ENCODE data around the gene HDAC8.

DNA sequence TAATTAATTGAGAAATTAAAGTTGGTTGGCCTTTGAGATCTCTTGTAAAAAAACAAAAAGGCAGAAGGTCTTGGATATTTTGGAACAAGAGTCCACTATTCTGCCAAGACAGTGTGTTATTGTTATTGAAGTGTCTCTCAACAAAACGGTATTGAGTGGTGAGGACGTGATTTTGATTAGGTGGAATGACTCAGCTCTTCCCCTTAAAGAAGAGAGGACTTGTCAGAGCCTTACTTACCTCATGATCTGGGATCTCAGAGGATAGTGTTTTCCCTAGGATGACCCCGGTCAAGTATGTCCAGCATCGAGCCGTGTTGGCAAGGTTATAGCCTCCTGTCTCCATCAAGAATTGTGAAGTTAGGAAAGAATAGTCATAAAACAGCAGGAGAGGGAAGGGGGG lies 110.9 kb downstream of the HDAC8 start:
- TF ChIP-seq, protein P1, sequence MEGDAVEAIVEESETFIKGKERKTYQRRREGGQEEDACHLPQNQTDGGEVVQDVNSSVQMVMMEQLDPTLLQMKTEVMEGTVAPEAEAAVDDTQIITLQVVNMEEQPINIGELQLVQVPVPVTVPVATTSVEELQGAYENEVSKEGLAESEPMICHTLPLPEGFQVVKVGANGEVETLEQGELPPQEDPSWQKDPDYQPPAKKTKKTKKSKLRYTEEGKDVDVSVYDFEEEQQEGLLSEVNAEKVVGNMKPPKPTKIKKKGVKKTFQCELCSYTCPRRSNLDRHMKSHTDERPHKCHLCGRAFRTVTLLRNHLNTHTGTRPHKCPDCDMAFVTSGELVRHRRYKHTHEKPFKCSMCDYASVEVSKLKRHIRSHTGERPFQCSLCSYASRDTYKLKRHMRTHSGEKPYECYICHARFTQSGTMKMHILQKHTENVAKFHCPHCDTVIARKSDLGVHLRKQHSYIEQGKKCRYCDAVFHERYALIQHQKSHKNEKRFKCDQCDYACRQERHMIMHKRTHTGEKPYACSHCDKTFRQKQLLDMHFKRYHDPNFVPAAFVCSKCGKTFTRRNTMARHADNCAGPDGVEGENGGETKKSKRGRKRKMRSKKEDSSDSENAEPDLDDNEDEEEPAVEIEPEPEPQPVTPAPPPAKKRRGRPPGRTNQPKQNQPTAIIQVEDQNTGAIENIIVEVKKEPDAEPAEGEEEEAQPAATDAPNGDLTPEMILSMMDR (IDR thresholded peaks at IDR 0.05) = no peak
- no peak for TF ChIP-seq POLR2A (IDR thresholded peaks at IDR 0.05)

All from ovary (tissue), 3 donors.